Measurements from ENCODE around the gene TCAIM.

TCAIM gene

GRCh38 chr3:44330444-44330843 is 8.1 kb upstream of the TCAIM start:
- no peaks in the 10 kb centered on the region for H3K36me3 ChIP-seq (ENCODE audit: low read depth)
- no peak for DNase-seq (ENCODE audit: low spot score)
- H3K27me3 ChIP-seq (ENCODE audit: insufficient read depth, poor library complexity, severe bottlenecking), result no peaks in the 10 kb centered on the region
- H3K9me3 ChIP-seq (ENCODE audit: severe bottlenecking), result no peaks in the 10 kb centered on the region
- TF ChIP-seq CTCF (IDR thresholded peaks at IDR 0.05; ENCODE audit: poor library complexity, severe bottlenecking), result no peak
- no peak overlapping the region for H3K4me3 ChIP-seq (ENCODE audit: severe bottlenecking)
- no peak overlapping the region for H3K27ac ChIP-seq (ENCODE audit: poor library complexity, severe bottlenecking)
- H3K4me1 ChIP-seq (ENCODE audit: insufficient read depth, poor library complexity, severe bottlenecking), result no peaks in the 10 kb centered on the region
- ATAC-seq (ENCODE audit: low read depth), result no peak

- Histone ChIP-seq H3K9me3 (ENCODE audit: severe bottlenecking) (no peaks in the 10 kb centered on the region), H3K27ac (ENCODE audit: poor library complexity, severe bottlenecking) (no peak overlapping the region), H3K27me3 (ENCODE audit: insufficient read depth, poor library complexity, severe bottlenecking) (no peaks in the 10 kb centered on the region), H3K4me1 (ENCODE audit: insufficient read depth, poor library complexity, severe bottlenecking) (no peaks in the 10 kb centered on the region), H3K36me3 (ENCODE audit: low read depth) (no peaks in the 10 kb centered on the region), H3K4me3 (ENCODE audit: severe bottlenecking) (no peak overlapping the region)
- ATAC-seq (ENCODE audit: low read depth), result no peak
- no peak for DNase-seq (ENCODE audit: low spot score)
- no peak for TF ChIP-seq CTCF (IDR thresholded peaks at IDR 0.05; ENCODE audit: poor library complexity, severe bottlenecking)
Measured at GRCh38 chr3:44334326-44334725, 4.2 kb upstream of the TCAIM start.

- Histone ChIP-seq H3K27ac (ENCODE audit: poor library complexity, severe bottlenecking) (peak overlapping the region; percentile 50), H3K4me3 (ENCODE audit: severe bottlenecking) (peak overlapping the region; percentile 69), H3K9me3 (ENCODE audit: severe bottlenecking) (no peaks in the 10 kb centered on the region), H3K27me3 (ENCODE audit: insufficient read depth, poor library complexity, severe bottlenecking) (no peaks in the 10 kb centered on the region), H3K4me1 (ENCODE audit: insufficient read depth, poor library complexity, severe bottlenecking) (peaks cover 6% of the 10 kb centered on the region), H3K36me3 (ENCODE audit: low read depth) (no peaks in the 10 kb centered on the region; the same call in 1 of the 2 replicates)
- peak; percentile 3 for TF ChIP-seq CTCF (IDR thresholded peaks at IDR 0.05; ENCODE audit: poor library complexity, severe bottlenecking)
- ATAC-seq (ENCODE audit: low read depth) (no peak), DNase-seq (ENCODE audit: low spot score) (no peak)
Measured at GRCh38 chr3:44337248-44337785, 1.2 kb upstream of the TCAIM start.

GRCh38 chr3:44338828-44339127 is 212 bp downstream of the TCAIM start:
- Histone ChIP-seq H3K9me3 (ENCODE audit: severe bottlenecking) (no peaks in the 10 kb centered on the region), H3K36me3 (ENCODE audit: low read depth) (peaks cover 4% of the 10 kb centered on the region; the same call in 1 of the 2 replicates), H3K4me3 (ENCODE audit: severe bottlenecking) (peak overlapping the region; percentile 69), H3K27me3 (ENCODE audit: insufficient read depth, poor library complexity, severe bottlenecking) (no peaks in the 10 kb centered on the region), H3K4me1 (ENCODE audit: insufficient read depth, poor library complexity, severe bottlenecking) (peaks cover 6% of the 10 kb centered on the region), H3K27ac (ENCODE audit: poor library complexity, severe bottlenecking) (peak overlapping the region; percentile 50)
- DNase-seq (ENCODE audit: low spot score), result no peak
- no peak for TF ChIP-seq CTCF (IDR thresholded peaks at IDR 0.05; ENCODE audit: poor library complexity, severe bottlenecking)
- no peak for ATAC-seq (ENCODE audit: low read depth)

GRCh38 chr3:44339181-44340057 is 853 bp downstream of the TCAIM start:
- H3K4me3 ChIP-seq (ENCODE audit: severe bottlenecking), result peak overlapping the region; percentile 69
- peak overlapping the region; percentile 50 for H3K27ac ChIP-seq (ENCODE audit: poor library complexity, severe bottlenecking)
- no peaks in the 10 kb centered on the region for H3K27me3 ChIP-seq (ENCODE audit: insufficient read depth, poor library complexity, severe bottlenecking)
- H3K36me3 ChIP-seq (ENCODE audit: low read depth), result peaks cover 4% of the 10 kb centered on the region; the same call in 1 of the 2 replicates
- H3K9me3 ChIP-seq (ENCODE audit: severe bottlenecking), result no peaks in the 10 kb centered on the region
- ATAC-seq (ENCODE audit: low read depth) (no peak), DNase-seq (ENCODE audit: low spot score) (no peak)
- H3K4me1 ChIP-seq (ENCODE audit: insufficient read depth, poor library complexity, severe bottlenecking), result peaks cover 6% of the 10 kb centered on the region
- TF ChIP-seq CTCF (IDR thresholded peaks at IDR 0.05; ENCODE audit: poor library complexity, severe bottlenecking), result no peak

All from RWPE2 (cell line).